OCI-LY1 (cell line): ENCODE results near the gene RRAS2.

Experiments used
- EZH2 ChIP-seq: fragments of 200-600 bp; sonication (generic), shearing (Covaris generic); IDR thresholded peaks from 2 replicates; pipeline ENCODE4 v1.8.0; 2017; ENCODE audit warnings: borderline replicate concordance, mixed run types, mild to moderate bottlenecking, antibody characterized with exemption, low read length, moderate library complexity, mixed read lengths
- TF ChIP-seq, protein P1 (sequence below): fragments of 200-600 bp; sonication (generic), shearing (Covaris generic); IDR thresholded peaks from 2 replicates; pipeline ENCODE4 v1.5.1; 2017; ENCODE audit warnings: mild to moderate bottlenecking, antibody characterized with exemption, low read length, moderate library complexity, mixed read lengths

DNA sequence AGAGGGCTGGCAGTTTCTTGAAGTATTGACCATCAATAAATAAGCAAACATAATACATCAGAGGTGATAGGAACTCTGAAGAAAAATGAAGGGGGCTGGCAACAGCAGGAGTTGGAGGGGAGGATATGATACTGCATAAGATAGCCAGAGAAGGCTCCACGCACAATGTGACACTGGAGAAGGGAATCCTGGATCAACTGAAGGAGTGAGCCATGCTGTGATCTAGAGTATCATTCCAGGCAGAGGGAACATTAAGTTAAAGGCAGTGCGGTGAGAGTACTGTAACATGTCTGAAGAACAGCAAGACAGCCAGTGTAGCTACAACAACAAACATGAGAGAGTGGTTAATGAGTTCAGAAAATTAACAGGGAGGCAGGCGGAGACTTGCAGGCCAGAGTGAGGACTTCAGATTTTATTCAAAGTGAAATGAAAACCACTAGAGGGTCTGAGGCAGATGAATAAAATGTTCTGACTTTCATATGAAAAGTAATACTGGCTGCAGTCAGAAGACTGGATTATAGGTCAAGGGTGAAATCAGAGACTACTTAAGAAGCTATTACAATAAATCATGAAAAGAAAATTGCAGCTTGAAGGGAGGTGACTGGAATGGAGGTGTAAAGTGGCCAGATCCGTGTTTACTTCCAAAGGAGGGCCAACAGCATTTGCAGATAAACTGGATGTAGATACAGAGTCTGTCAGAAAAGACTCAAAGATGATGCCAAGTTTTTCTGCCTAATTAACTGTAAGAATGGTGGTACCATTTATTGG lies 49.4 kb downstream of the RRAS2 start:
- no peak for TF ChIP-seq EZH2
- TF ChIP-seq, protein P1, sequence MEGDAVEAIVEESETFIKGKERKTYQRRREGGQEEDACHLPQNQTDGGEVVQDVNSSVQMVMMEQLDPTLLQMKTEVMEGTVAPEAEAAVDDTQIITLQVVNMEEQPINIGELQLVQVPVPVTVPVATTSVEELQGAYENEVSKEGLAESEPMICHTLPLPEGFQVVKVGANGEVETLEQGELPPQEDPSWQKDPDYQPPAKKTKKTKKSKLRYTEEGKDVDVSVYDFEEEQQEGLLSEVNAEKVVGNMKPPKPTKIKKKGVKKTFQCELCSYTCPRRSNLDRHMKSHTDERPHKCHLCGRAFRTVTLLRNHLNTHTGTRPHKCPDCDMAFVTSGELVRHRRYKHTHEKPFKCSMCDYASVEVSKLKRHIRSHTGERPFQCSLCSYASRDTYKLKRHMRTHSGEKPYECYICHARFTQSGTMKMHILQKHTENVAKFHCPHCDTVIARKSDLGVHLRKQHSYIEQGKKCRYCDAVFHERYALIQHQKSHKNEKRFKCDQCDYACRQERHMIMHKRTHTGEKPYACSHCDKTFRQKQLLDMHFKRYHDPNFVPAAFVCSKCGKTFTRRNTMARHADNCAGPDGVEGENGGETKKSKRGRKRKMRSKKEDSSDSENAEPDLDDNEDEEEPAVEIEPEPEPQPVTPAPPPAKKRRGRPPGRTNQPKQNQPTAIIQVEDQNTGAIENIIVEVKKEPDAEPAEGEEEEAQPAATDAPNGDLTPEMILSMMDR, result no peak
